ENCODE data around the gene MLLT1. TPM values are rescaled to one million over a fixed set of nuclear protein-coding genes. Genes with fewer than 3 reads are reported as not detected.

The MLLT1 gene
- total and polyA plus RNA-seq, 10 donors = 10.1 to 57.2 (median 25.1) TPM

GRCh38 chr19:6250909-6251308 lies 28.9 kb downstream of the MLLT1 start:
- Histone ChIP-seq H3K36me3 (peaks cover 0 to 23% (median 0%) of the 10 kb centered on the region in 6 donors), H3K4me1 (peaks cover 8 to 71% (median 32%) of the 10 kb centered on the region in 6 donors), H3K4me3 (no peak overlapping the region), H3K9me3 (no peaks in the 10 kb centered on the region), H3K27ac (peak overlapping the region in 6 of 8 donors; percentile 17 to 84 (median 69)), H3K27me3 (replicated peaks in 1 of 7) (no peaks in the 10 kb centered on the region)
- DNase-seq = peak; percentile 74
- intact Hi-C loops (cut with DNase I; ENCODE audit: low total_unique reads) = no loop called here
- peak in 1 of 3 donors; percentile 48 for TF ChIP-seq POLR2AphosphoS5 (IDR thresholded peaks at IDR 0.05)
- TF ChIP-seq POLR2A (IDR thresholded peaks at IDR 0.05) = no peak
- no peak for TF ChIP-seq CTCF (IDR thresholded peaks at IDR 0.05 in 8 of 11, conservative IDR thresholded peaks at IDR 0.05 in 3 of 11)
- 58 to 81% (median 66%) methylated on average over 13 of the region's 13 CpGs for WGBS, 5 donors

- Histone ChIP-seq H3K9me3 (no peaks in the 10 kb centered on the region), H3K4me1 (peaks cover 8 to 70% (median 32%) of the 10 kb centered on the region in 6 donors), H3K27me3 (replicated peaks in 1 of 7) (no peaks in the 10 kb centered on the region), H3K36me3 (peaks cover 0 to 23% (median 0%) of the 10 kb centered on the region in 6 donors), H3K27ac (peak overlapping the region in 5 of 8 donors; percentile 19 to 84 (median 72)), H3K4me3 (no peak overlapping the region)
- intact Hi-C loops (cut with DNase I; ENCODE audit: low total_unique reads) = no loop called here
- DNase-seq = no peak
- no peak for TF ChIP-seq CTCF (IDR thresholded peaks at IDR 0.05 in 8 of 11, conservative IDR thresholded peaks at IDR 0.05 in 3 of 11)
- no peak for TF ChIP-seq POLR2A (IDR thresholded peaks at IDR 0.05)
- TF ChIP-seq POLR2AphosphoS5 (IDR thresholded peaks at IDR 0.05) = no peak
- WGBS, 5 donors = 91 to 96% (median 94%) methylated on average over 4 of the region's 4 CpGs
These were observed 29.7 kb downstream of the MLLT1 start for GRCh38 chr19:6250024-6250615.

GRCh38 chr19:6249296-6249695 lies 30.5 kb downstream of the MLLT1 start:
- peak; percentile 61 for DNase-seq
- Histone ChIP-seq H3K36me3 (peaks cover 0 to 22% (median 0%) of the 10 kb centered on the region in 6 donors), H3K27ac (peak overlapping the region in 6 of 8 donors; percentile 19 to 84 (median 69)), H3K4me1 (peaks cover 9 to 74% (median 36%) of the 10 kb centered on the region in 6 donors), H3K9me3 (no peaks in the 10 kb centered on the region), H3K4me3 (no peak overlapping the region), H3K27me3 (replicated peaks in 1 of 7) (no peaks in the 10 kb centered on the region)
- WGBS, 5 donors = 74 to 84% (median 75%) methylated on average over 9 of the region's 9 CpGs
- TF ChIP-seq POLR2A (IDR thresholded peaks at IDR 0.05) (no peak), POLR2AphosphoS5 (IDR thresholded peaks at IDR 0.05) (peak in 1 of 3 donors; percentile 19)
- intact Hi-C loops (cut with DNase I; ENCODE audit: low total_unique reads) = no loop called here

- no peaks in the 10 kb centered on the region for H3K9me3 ChIP-seq
- H3K4me1 ChIP-seq = peaks cover 14 to 79% (median 40%) of the 10 kb centered on the region in 6 donors
- no peak overlapping the region for H3K4me3 ChIP-seq
- DNase-seq = no peak
- peaks cover 0 to 17% (median 0%) of the 10 kb centered on the region in 6 donors for H3K36me3 ChIP-seq
- intact Hi-C loops (cut with DNase I; ENCODE audit: low total_unique reads) = no loop called here
- peak overlapping the region in 3 of 8 donors; percentile 19 to 84 (median 72) for H3K27ac ChIP-seq
- TF ChIP-seq CTCF (IDR thresholded peaks at IDR 0.05 in 8 of 11, conservative IDR thresholded peaks at IDR 0.05 in 3 of 11) = no peak
- TF ChIP-seq POLR2AphosphoS5 (IDR thresholded peaks at IDR 0.05) = no peak
- no peak for TF ChIP-seq POLR2A (IDR thresholded peaks at IDR 0.05)
- 63 to 84% (median 74%) methylated on average over 6 of the region's 6 CpGs for WGBS, 5 donors
- no peaks in the 10 kb centered on the region for H3K27me3 ChIP-seq (replicated peaks in 1 of 7)
These were observed 30.9 kb downstream of the MLLT1 start for GRCh38 chr19:6248844-6249243.
